Body of pancreas (tissue), 4 donors: ENCODE results near the gene DCLK2.

ENCODE experiments used
- POLR2A ChIP-seq, 3 donors: fragments of 450-650 bp; IDR thresholded peaks; one replicate each; pipeline ENCODE4 v1.6.1; 2016; ENCODE audit warnings: antibody characterized with exemption in 3 of 3, mild to moderate bottlenecking in 2 of 3
- TF ChIP-seq, protein P1 (sequence below), 7 experiments: fragments of 450-650 bp in 4 of 7; fragments of 200-600 bp in 3 of 7; sonication (generic) in 3 of 7; IDR thresholded peaks; one replicate each; pipeline ENCODE4 v1.5.1; 2016 to 2019; ENCODE audit warnings: antibody characterized with exemption in 7 of 7

DNA sequence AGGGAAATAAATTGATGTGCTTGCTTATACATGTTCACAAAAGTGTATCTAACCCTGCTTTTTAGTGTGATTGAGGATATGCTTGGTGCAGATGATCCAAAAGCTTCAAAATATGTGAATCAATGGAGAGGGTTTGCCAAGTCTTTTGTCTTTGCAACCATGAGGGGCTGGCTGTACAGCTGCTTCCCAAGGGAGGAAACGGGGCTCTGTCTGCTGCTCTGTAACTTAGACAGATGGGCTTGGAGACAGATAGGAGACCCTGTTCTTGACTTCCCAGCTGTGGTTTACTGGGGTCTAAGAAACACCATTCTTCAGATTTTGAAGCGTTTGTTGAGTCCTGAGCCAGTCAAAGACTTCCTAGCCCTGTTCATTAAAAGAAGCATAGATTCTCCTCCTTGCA lies 152.3 kb downstream of the DCLK2 start:
- TF ChIP-seq, protein P1, sequence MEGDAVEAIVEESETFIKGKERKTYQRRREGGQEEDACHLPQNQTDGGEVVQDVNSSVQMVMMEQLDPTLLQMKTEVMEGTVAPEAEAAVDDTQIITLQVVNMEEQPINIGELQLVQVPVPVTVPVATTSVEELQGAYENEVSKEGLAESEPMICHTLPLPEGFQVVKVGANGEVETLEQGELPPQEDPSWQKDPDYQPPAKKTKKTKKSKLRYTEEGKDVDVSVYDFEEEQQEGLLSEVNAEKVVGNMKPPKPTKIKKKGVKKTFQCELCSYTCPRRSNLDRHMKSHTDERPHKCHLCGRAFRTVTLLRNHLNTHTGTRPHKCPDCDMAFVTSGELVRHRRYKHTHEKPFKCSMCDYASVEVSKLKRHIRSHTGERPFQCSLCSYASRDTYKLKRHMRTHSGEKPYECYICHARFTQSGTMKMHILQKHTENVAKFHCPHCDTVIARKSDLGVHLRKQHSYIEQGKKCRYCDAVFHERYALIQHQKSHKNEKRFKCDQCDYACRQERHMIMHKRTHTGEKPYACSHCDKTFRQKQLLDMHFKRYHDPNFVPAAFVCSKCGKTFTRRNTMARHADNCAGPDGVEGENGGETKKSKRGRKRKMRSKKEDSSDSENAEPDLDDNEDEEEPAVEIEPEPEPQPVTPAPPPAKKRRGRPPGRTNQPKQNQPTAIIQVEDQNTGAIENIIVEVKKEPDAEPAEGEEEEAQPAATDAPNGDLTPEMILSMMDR (IDR thresholded peaks at IDR 0.05) = no peak
- TF ChIP-seq POLR2A (IDR thresholded peaks at IDR 0.05) = no peak
